Thyroid gland (tissue), 4 donors: ENCODE measurements around the gene OAS1. TPM values are rescaled to one million over a fixed set of nuclear protein-coding genes. Genes with fewer than 3 reads are reported as not detected.

Experiments
- DNase-seq, 2 donors: peaks; one replicate each; pipeline ENCODE4 v3.0.0-alpha.2; 2019
- H3K27ac ChIP-seq, 3 donors: fragments of 200-600 bp; sonication (generic); 1 replicate in 2 of 3; 2 replicates in 1 of 3; pipeline ENCODE4 v1.5.1; 2016 to 2019; ENCODE audit warnings: mild to moderate bottlenecking in 1 of 3, moderate library complexity in 1 of 3
- H3K27me3 ChIP-seq: fragments of 200-600 bp; sonication (generic); one replicate; pipeline ENCODE4 v1.5.1; 2019
- H3K36me3 ChIP-seq, 2 donors: fragments of 200-600 bp; sonication (generic); one replicate each; pipeline ENCODE4 v1.5.1; 2016 to 2019
- H3K4me1 ChIP-seq, 2 donors: fragments of 200-600 bp; sonication (generic); one replicate each; pipeline ENCODE4 v1.5.1; 2017 to 2019
- H3K4me3 ChIP-seq, 3 donors: fragments of 200-600 bp; sonication (generic); replicated peaks in 1 of 3; 1 replicate in 2 of 3; 2 replicates in 1 of 3; pipeline ENCODE4 v1.5.1; 2016; ENCODE audit warnings: mild to moderate bottlenecking in 1 of 3
- H3K9me3 ChIP-seq: fragments of 200-600 bp; sonication (generic); one replicate; pipeline ENCODE4 v1.5.1; 2017
- POLR2A ChIP-seq, 2 donors: fragments of 450-650 bp; IDR thresholded peaks; one replicate each; pipeline ENCODE4 v1.6.1; 2017; ENCODE audit warnings: antibody characterized with exemption in 2 of 2, mild to moderate bottlenecking in 2 of 2, moderate library complexity in 1 of 2
- WGBS, 2 donors: methylation state at CpG; one replicate each; pipeline ENCODE4 v1.1.5; 2017; 5-methylcytosine and 5-hydroxymethylcytosine counted together
- intact Hi-C: fragments of 100-400 bp; cut with DNase I; formaldehyde crosslinking; loops from one replicate; pipeline ENCODE4 v1.15.1; 2023
- total RNA-seq, 4 donors: library from RNA; depleted of rRNA; stranded (reverse); fragments of >200 nt; gene quantifications; one replicate each; pipeline ENCODE4 v1.2.3, GENCODE V29; 2016
- TF ChIP-seq, protein P1 (sequence below), 6 experiments: fragments of 200-600 bp in 3 of 6; fragments of 450-650 bp in 3 of 6; sonication (generic) in 3 of 6; IDR thresholded peaks; one replicate each; pipeline ENCODE4 v1.5.1; 2016 to 2019; ENCODE audit warnings: antibody characterized with exemption in 6 of 6, mild to moderate bottlenecking in 2 of 6, inconsistent platforms in 1 of 6, moderate library complexity in 1 of 6

The OAS1 gene
- total RNA-seq, 4 donors from 2014 or later: 5.5 to 9.2 (median 7.0) TPM

DNA sequence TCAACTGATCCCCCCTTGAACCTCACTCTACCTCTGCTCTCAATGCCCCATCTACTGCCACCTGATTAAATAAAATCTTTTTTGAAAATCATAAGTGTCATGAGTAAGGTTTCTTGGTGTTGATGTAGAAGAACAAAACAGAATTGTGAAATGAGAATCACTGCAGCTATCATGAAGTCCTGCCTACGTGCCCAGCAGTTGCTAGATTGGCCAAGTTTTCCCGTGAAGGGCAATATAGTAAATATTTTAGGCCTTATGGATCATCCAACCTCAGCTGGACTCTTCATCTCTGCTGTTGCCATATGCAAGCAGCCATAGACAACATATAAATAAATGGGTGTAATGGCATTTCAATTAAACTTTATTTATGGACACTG, 26.4 kb downstream of the OAS1 start:
- Histone ChIP-seq H3K36me3 (no peaks in the 10 kb centered on the region), H3K27ac (no peak overlapping the region), H3K27me3 (no peaks in the 10 kb centered on the region), H3K4me3 (no peak overlapping the region), H3K4me1 (no peaks in the 10 kb centered on the region), H3K9me3 (no peaks in the 10 kb centered on the region)
- intact Hi-C loops: no loop called here
- 84 to 90% methylated on average over 2 of the region's 2 CpGs for WGBS, 2 donors
- no peak for DNase-seq
- no peak for TF ChIP-seq POLR2A (IDR thresholded peaks at IDR 0.05)
- TF ChIP-seq, protein P1, sequence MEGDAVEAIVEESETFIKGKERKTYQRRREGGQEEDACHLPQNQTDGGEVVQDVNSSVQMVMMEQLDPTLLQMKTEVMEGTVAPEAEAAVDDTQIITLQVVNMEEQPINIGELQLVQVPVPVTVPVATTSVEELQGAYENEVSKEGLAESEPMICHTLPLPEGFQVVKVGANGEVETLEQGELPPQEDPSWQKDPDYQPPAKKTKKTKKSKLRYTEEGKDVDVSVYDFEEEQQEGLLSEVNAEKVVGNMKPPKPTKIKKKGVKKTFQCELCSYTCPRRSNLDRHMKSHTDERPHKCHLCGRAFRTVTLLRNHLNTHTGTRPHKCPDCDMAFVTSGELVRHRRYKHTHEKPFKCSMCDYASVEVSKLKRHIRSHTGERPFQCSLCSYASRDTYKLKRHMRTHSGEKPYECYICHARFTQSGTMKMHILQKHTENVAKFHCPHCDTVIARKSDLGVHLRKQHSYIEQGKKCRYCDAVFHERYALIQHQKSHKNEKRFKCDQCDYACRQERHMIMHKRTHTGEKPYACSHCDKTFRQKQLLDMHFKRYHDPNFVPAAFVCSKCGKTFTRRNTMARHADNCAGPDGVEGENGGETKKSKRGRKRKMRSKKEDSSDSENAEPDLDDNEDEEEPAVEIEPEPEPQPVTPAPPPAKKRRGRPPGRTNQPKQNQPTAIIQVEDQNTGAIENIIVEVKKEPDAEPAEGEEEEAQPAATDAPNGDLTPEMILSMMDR (IDR thresholded peaks at IDR 0.05): no peak

DNA sequence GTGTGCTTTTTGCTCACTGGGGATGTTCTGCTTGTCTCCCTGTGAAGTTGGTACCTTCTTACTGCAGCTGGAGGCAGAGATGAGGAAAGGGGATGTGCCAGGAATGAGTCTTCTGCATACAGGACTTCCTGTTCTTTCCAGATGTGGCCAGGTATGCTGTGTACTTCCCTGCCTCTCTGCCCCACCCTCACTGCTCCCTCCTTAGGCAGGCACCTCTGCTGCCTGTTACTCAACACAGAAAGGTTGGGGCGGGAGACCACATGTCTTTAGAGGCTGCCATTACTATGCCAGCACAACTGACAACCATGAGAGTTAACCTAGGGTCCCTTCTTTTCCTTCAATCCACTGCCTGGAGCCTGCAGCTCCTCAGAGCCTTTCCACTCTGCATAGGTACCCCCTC, 29.5 kb downstream of the OAS1 start:
- WGBS, 2 donors: 81 to 86% methylated on average over 1 of the region's 1 CpG
- H3K4me3 ChIP-seq: no peak overlapping the region
- intact Hi-C loops: no loop called here
- H3K4me1 ChIP-seq: peaks cover 7 to 11% of the 10 kb centered on the region in 2 donors
- no peak for TF ChIP-seq POLR2A (IDR thresholded peaks at IDR 0.05)
- TF ChIP-seq, protein P1 (IDR thresholded peaks at IDR 0.05): no peak
- DNase-seq: no peak
- H3K9me3 ChIP-seq: no peaks in the 10 kb centered on the region
- H3K36me3 ChIP-seq: no peaks in the 10 kb centered on the region
- H3K27ac ChIP-seq: no peak overlapping the region
- H3K27me3 ChIP-seq: no peaks in the 10 kb centered on the region

DNA sequence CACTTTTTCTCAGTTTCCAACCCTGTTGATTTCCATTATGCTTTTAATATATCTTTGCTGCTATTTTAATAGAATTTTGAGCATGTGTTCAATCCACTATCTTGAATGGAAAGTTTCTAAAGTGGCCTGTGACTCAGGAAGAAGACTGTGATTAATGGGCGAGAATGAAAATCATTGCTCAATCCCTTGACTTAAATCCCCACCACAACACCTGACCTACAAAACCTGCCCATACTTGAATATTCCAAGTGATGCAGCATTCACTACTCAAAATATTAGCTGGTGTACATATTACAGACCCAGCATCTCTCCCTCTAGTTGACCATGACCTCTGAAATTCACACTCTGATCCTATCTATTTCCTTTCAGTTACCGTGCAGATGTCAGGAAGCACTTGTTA, 30.2 kb downstream of the OAS1 start:
- H3K9me3 ChIP-seq: no peaks in the 10 kb centered on the region
- H3K4me3 ChIP-seq: no peak overlapping the region
- DNase-seq: no peak
- peaks cover 7 to 11% of the 10 kb centered on the region in 2 donors for H3K4me1 ChIP-seq
- no peak overlapping the region for H3K27ac ChIP-seq
- H3K36me3 ChIP-seq: no peaks in the 10 kb centered on the region
- H3K27me3 ChIP-seq: no peaks in the 10 kb centered on the region
- no peak for TF ChIP-seq POLR2A (IDR thresholded peaks at IDR 0.05)
- TF ChIP-seq, protein P1 (IDR thresholded peaks at IDR 0.05): no peak
- 56 to 59% methylated on average over 2 of the region's 2 CpGs for WGBS, 2 donors
- intact Hi-C loops: no loop called here

DNA sequence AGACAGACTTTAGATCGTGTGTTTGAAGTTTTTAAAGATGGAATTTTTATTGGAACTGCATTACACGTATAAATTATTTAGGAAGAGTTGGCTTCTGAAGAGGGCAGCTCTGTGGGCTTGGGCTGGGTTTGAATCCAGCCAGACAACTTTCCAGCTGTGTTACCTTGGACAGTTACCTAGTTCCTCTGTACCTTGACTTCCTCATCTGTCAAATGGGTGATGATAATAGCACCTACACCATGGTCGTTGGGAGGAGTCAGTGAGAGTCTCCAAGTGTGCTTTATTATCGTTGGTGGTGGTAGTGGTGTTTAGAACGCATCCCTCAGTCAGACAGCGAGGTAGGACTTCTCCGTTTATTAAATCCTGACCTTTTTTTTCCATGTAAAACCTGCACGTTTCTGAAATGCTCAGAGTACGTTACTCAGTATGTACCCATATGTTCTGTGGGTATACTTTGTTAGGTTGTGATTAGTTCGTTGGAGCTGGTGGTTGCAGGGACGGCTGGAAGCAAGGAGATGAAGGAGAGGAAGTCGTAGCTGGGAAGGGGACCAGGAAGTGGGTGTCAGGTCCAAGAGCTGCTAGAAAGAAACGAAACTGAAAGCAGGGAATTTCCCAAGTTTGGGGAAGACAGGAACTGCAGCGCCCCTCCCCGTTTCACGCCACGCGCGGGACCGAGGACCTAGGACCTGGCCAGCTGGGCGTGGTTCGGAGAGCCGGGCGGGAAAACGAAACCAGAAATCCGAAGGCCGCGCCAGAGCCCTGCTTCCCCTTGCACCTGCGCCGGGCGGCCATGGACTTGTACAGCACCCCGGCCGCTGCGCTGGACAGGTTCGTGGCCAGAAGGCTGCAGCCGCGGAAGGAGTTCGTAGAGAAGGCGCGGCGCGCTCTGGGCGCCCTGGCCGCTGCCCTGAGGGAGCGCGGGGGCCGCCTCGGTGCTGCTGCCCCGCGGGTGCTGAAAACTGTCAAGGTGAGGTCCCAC, 31.3 kb downstream of the OAS1 start, which contains the start of gene OAS3:
Gene OAS3 (plus strand): TSS at position 734 of the 979 bp plus-strand sequence. CDS start 57 bp downstream, at position 791.
- intact Hi-C loops: no loop called here
- H3K36me3 ChIP-seq: no peaks in the 10 kb centered on the region
- peak; percentile 87 to 90 for DNase-seq
- TF ChIP-seq, protein P1 (IDR thresholded peaks at IDR 0.05): no peak
- TF ChIP-seq POLR2A (IDR thresholded peaks at IDR 0.05): peak in 1 of 2 donors; percentile 13
- H3K27ac ChIP-seq: peak within 1 kb of the TSS; percentile 44 to 70 (median 68)
- peak within 1 kb of the TSS; percentile 60 to 79 (median 61) for H3K4me3 ChIP-seq
- no peaks in the 10 kb centered on the region for H3K27me3 ChIP-seq
- peaks cover 7 to 11% of the 10 kb centered on the region in 2 donors for H3K4me1 ChIP-seq
- H3K9me3 ChIP-seq: no peaks in the 10 kb centered on the region
- WGBS, 2 donors: 11 to 18% methylated on average over 28 to 45 of the region's 50 CpGs

DNA sequence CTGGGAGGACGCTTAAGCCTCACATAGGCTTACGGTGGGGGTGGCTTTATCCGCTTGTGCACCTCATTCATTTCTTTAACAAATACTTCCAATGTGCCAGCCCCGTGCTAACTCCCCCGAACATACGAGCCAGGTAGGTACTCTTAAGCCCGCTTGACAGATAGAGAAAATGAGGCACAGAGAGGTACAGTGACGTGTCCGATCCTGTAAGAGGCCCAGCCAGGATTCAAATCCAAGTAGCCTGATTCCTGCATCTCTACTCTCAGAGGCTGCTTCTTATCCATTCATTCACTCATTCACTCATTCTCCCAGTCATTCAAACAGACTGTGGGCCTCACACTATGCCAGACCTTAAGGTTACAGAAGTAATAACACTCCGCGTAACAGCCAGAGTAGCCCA, 32.0 kb downstream of the OAS1 start:
- no peak for DNase-seq
- H3K4me3 ChIP-seq: peak overlapping the region; percentile 60 to 79 (median 61)
- H3K36me3 ChIP-seq: no peaks in the 10 kb centered on the region
- no peaks in the 10 kb centered on the region for H3K9me3 ChIP-seq
- 22 to 25% methylated on average over 11 of the region's 11 CpGs for WGBS, 2 donors
- H3K4me1 ChIP-seq: peaks cover 7 to 11% of the 10 kb centered on the region in 2 donors
- no peak for TF ChIP-seq POLR2A (IDR thresholded peaks at IDR 0.05)
- TF ChIP-seq, protein P1 (IDR thresholded peaks at IDR 0.05): no peak
- intact Hi-C loops: no loop called here
- H3K27ac ChIP-seq: peak overlapping the region in 2 of 3 donors; percentile 68 to 70
- H3K27me3 ChIP-seq: no peaks in the 10 kb centered on the region
